IMR-90 (cell line): ENCODE results near the gene TSHZ3. TPM values are rescaled to one million over a fixed set of nuclear protein-coding genes. Genes with fewer than 3 reads are reported as not detected.

Experiments
- ATAC-seq: fragments of 200-7000 bp; cut with Tn5 transposase; 2 replicates; pipeline ENCODE4 v1.9.1; 2020; ENCODE audit warnings: low read depth, mild to moderate bottlenecking, moderate library complexity
- BruUV-seq: library from RNA; stranded (reverse); fragments of 400-500 nt; replicated peaks from 2 replicates; lab custom pipeline; 2021; lab: Mats Ljungman, UMichigan
- CTCF ChIA-PET: fragments of 300-600 bp; formaldehyde crosslinking; extraction: SDS; loops from one replicate; lab custom pipeline; 2021; ENCODE audit warnings: antibody characterized with exemption; lab: Yijun Ruan, JAX
- POLR2A ChIA-PET: fragments of 300-600 bp; sonication (Branson Sonifier 250); formaldehyde crosslinking; loops from one replicate; lab custom pipeline; 2022; ENCODE audit warnings: antibody characterized with exemption; ENCODE audit not compliant: unreplicated experiment; lab: Charles Lee
- DNase-seq: peaks from one replicate; pipeline ENCODE4 v3.0.0; 2013
- H2AFZ ChIP-seq: replicated peaks from 2 replicates; pipeline ENCODE3; 2013; ENCODE audit warnings: low read length, mild to moderate bottlenecking; ENCODE audit not compliant: poor library complexity
- H2AK5ac ChIP-seq: 2 replicates; pipeline ENCODE4 v1.6.1; 2013; ENCODE audit warnings: low read depth, low read length, inconsistent platforms
- H2AK9ac ChIP-seq: replicated peaks from 2 replicates; pipeline ENCODE3; 2013; ENCODE audit warnings: mild to moderate bottlenecking, low read depth, low read length, moderate library complexity; ENCODE audit not compliant: poor library complexity
- H2BK120ac ChIP-seq: 2 replicates; pipeline ENCODE4 v1.6.1; 2013; ENCODE audit warnings: low read depth, low read length, inconsistent platforms
- H2BK15ac ChIP-seq: 3 replicates; pipeline ENCODE4 v1.6.1; 2013; ENCODE audit warnings: low read depth, low read length, inconsistent platforms
- H2BK20ac ChIP-seq: 2 replicates; pipeline ENCODE4 v1.6.1; 2013; ENCODE audit warnings: low read depth, mild to moderate bottlenecking, inconsistent platforms, low read length, moderate library complexity
- H2BK5ac ChIP-seq: 2 replicates; pipeline ENCODE4 v1.6.1; 2013; ENCODE audit warnings: mild to moderate bottlenecking, low read depth, low read length, inconsistent platforms; ENCODE audit not compliant: poor library complexity, severe bottlenecking
- H3K14ac ChIP-seq: replicated peaks from 2 replicates; pipeline ENCODE4 v1.6.1; 2013; ENCODE audit warnings: low read depth, low read length, inconsistent platforms
- H3K18ac ChIP-seq: 2 replicates; pipeline ENCODE4 v1.6.1; 2013; ENCODE audit warnings: low read depth, low read length, control low read depth
- H3K23ac ChIP-seq: 2 replicates; pipeline ENCODE4 v1.6.1; 2013; ENCODE audit warnings: low read depth, low read length, inconsistent platforms
- H3K27ac ChIP-seq: 2 replicates; pipeline ENCODE4 v1.5.1; 2013; ENCODE audit warnings: mild to moderate bottlenecking, control low read depth, low read length; ENCODE audit not compliant: insufficient read depth
- H3K27me3 ChIP-seq: 2 replicates; pipeline ENCODE4 v1.6.1; 2013; ENCODE audit warnings: low read length; ENCODE audit not compliant: control insufficient read depth, insufficient read depth
- H3K36me3 ChIP-seq: 2 replicates; pipeline ENCODE4 v1.6.1; 2013; ENCODE audit warnings: low read length, mixed read lengths; ENCODE audit not compliant: control insufficient read depth, insufficient read depth
- H3K4ac ChIP-seq: 2 replicates; pipeline ENCODE4 v1.6.1; 2013; ENCODE audit warnings: low read depth, low read length, inconsistent platforms
- H3K4me1 ChIP-seq: 2 replicates; pipeline ENCODE4 v1.6.1; 2013; ENCODE audit warnings: low read length, mixed read lengths; ENCODE audit not compliant: control insufficient read depth, insufficient read depth
- H3K4me2 ChIP-seq: 2 replicates; pipeline ENCODE4 v1.6.1; 2013; ENCODE audit warnings: low read depth, mild to moderate bottlenecking, control low read depth, low read length, moderate library complexity
- H3K4me3 ChIP-seq: 2 replicates; pipeline ENCODE4 v1.5.1; 2013; ENCODE audit warnings: low read depth, mild to moderate bottlenecking, control low read depth, low read length, moderate library complexity; ENCODE audit not compliant: insufficient read depth
- H3K56ac ChIP-seq: 2 replicates; pipeline ENCODE4 v1.6.1; 2013; ENCODE audit warnings: low read length, inconsistent platforms; ENCODE audit not compliant: insufficient read depth; ENCODE audit errors: extremely low read depth
- H3K79me1 ChIP-seq, 2 experiments: 2 replicates each; pipeline ENCODE4 v1.6.1; 2013; ENCODE audit warnings: low read length in 2 of 2, inconsistent platforms in 1 of 2, low read depth in 1 of 2
- H3K9ac ChIP-seq: 2 replicates; pipeline ENCODE4 v1.6.1; 2013; ENCODE audit warnings: low read depth, low read length, control low read depth
- H3K9me1 ChIP-seq: 2 replicates; pipeline ENCODE4 v1.6.1; 2013; ENCODE audit warnings: low read length, inconsistent platforms; ENCODE audit not compliant: insufficient read depth
- H3K9me3 ChIP-seq: 2 replicates; pipeline ENCODE4 v1.6.1; 2013; ENCODE audit warnings: low read length; ENCODE audit not compliant: control insufficient read depth, insufficient read depth
- H4K20me1 ChIP-seq: 2 replicates; pipeline ENCODE4 v1.6.1; 2013; ENCODE audit warnings: low read length, inconsistent platforms; ENCODE audit not compliant: insufficient read depth
- H4K5ac ChIP-seq: 2 replicates; pipeline ENCODE4 v1.6.1; 2013; ENCODE audit warnings: mild to moderate bottlenecking, low read depth, low read length, control low read depth
- H4K8ac ChIP-seq, 2 experiments: 2 replicates each; pipeline ENCODE4 v1.6.1; 2013; ENCODE audit warnings: low read depth in 2 of 2, low read length in 2 of 2, control low read depth in 1 of 2, inconsistent platforms in 1 of 2
- H4K91ac ChIP-seq: 2 replicates; pipeline ENCODE4 v1.6.1; 2013; ENCODE audit warnings: low read depth, low read length, inconsistent platforms; ENCODE audit not compliant: insufficient read depth
- BHLHE40 ChIP-seq: fragments of 150-350 bp; IDR thresholded peaks from 2 replicates; pipeline ENCODE4 v1.6.1; 2016; ENCODE audit warnings: mild to moderate bottlenecking, low read depth, low read length
- CEBPB ChIP-seq: IDR thresholded peaks from 2 replicates; pipeline ENCODE4 v1.6.1; 2012; ENCODE audit warnings: low read depth, low read length, improper control_type of control experiment
- CHD1 ChIP-seq: IDR thresholded peaks from 2 replicates; pipeline ENCODE4 v1.6.1; 2012; ENCODE audit warnings: low read depth, low read length, improper control_type of control experiment
- FOS ChIP-seq: fragments of 150-350 bp; IDR thresholded peaks from 2 replicates; pipeline ENCODE4 v1.6.1; 2016; ENCODE audit warnings: low read depth, low read length
- MAFK ChIP-seq: IDR thresholded peaks from 2 replicates; pipeline ENCODE4 v1.6.1; 2012; ENCODE audit warnings: low read depth, low read length, improper control_type of control experiment
- MAZ ChIP-seq: IDR thresholded peaks from 2 replicates; pipeline ENCODE4 v1.6.1; 2012; ENCODE audit warnings: low read depth, mild to moderate bottlenecking, low read length, improper control_type of control experiment, moderate library complexity, borderline replicate concordance
- NFE2L2 ChIP-seq: fragments of 150-350 bp; IDR thresholded peaks from 2 replicates; pipeline ENCODE4 v1.6.1; 2016; ENCODE audit warnings: low read depth, mild to moderate bottlenecking, low read length
- POLR2A ChIP-seq: IDR thresholded peaks from 2 replicates; pipeline ENCODE4 v1.6.1; 2012; ENCODE audit warnings: mild to moderate bottlenecking, low read depth, low read length
- RAD21 ChIP-seq: IDR thresholded peaks from 2 replicates; pipeline ENCODE4 v1.6.1; 2012; ENCODE audit warnings: low read length, improper control_type of control experiment
- RCOR1 ChIP-seq: IDR thresholded peaks from 2 replicates; pipeline ENCODE4 v1.6.1; 2012; ENCODE audit warnings: mild to moderate bottlenecking, low read length, improper control_type of control experiment; ENCODE audit not compliant: insufficient replicate concordance
- RFX5 ChIP-seq: IDR thresholded peaks from 2 replicates; pipeline ENCODE4 v1.8.0; 2012; ENCODE audit warnings: low read depth, mild to moderate bottlenecking, low read length, moderate library complexity
- SMC3 ChIP-seq: fragments of 150-350 bp; IDR thresholded peaks from 2 replicates; pipeline ENCODE4 v1.6.1; 2016; ENCODE audit warnings: low read depth, mild to moderate bottlenecking, antibody characterized with exemption, low read length, moderate library complexity
- USF2 ChIP-seq: fragments of 150-350 bp; IDR thresholded peaks from 2 replicates; pipeline ENCODE4 v1.6.1; 2017; ENCODE audit warnings: mild to moderate bottlenecking, antibody characterized with exemption, low read length, low read depth
- WGBS, 2 experiments: methylation state at CpG; one replicate each; pipeline versions ENCODE4 v1.1.5 to v1.1.7; 2013; ENCODE audit warnings: missing lambda C conversion rate in 2 of 2; ENCODE audit not compliant: insufficient read length in 1 of 2; ENCODE audit errors: extremely low coverage in 2 of 2; 5-methylcytosine and 5-hydroxymethylcytosine counted together
- dilution Hi-C: fragments of 300-500 bp; cut with HindIII; formaldehyde crosslinking; loops from one replicate; pipeline ENCODE4 v1.14.3; 2018; ENCODE audit warnings: low sequenced_read_pairs; ENCODE audit not compliant: unreplicated experiment
- in situ Hi-C: fragments of 300-500 bp; cut with MboI; formaldehyde crosslinking; loops from 3 replicates; pipeline ENCODE4 v1.14.3; 2019; ENCODE audit warnings: low sequenced_read_pairs, inconsistent platforms, mixed read lengths
- intact Hi-C: fragments of 100-400 bp; cut with micrococcal nuclease; formaldehyde crosslinking; loops from 2 replicates; pipeline ENCODE4 v1.10.0; 2022
- polyA plus RNA-seq, 3 experiments: library from polyadenylated mRNA; depleted of rRNA; stranded (reverse); fragments of >200 nt; gene quantifications; 2 replicates each; pipeline ENCODE4 v1.2.3, GENCODE V29; 2012; ENCODE audit warnings: low replicate concordance in 1 of 3
- total RNA-seq: library from RNA; depleted of rRNA; stranded (reverse); fragments of >200 nt; gene quantifications from 2 replicates; pipeline ENCODE4 v1.2.3, GENCODE V29; 2012
- TF ChIP-seq, protein P1 (sequence below): conservative IDR thresholded peaks from 2 replicates; pipeline ENCODE4 v1.5.1; 2012; ENCODE audit warnings: mild to moderate bottlenecking, low read depth, low read length, improper control_type of control experiment

TSHZ3 gene
- total and polyA plus RNA-seq, 2 of the 4 experiments (the other 2 are of a cell fraction) = 8.1 to 13.0 TPM

DNA sequence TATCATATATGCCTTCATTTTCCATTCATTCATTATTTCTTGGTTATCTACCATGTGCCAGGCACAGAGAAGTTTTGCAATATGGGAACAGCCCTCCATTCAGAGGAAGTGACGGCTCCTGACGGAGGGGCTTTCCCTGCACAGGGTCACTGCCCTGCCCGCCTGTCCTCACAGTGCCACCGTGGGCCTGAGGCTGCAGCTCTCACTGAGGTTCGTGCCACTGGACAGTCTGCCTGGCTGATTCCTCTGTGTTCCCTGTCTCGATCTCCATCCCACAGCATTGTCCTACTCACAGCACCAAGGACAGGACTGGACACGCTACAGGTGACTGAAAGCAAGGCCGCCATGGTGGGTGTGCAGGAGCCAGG is 92.7 kb downstream of the TSHZ3 start:
- WGBS, 2 experiments = 96% methylated on average over 6 of the region's 8 CpGs; no CpG with 5 or more reads in 1 of the 2 experiments
- no peak overlapping the region for H2AFZ ChIP-seq
- H3K56ac ChIP-seq = no peak overlapping the region
- TF ChIP-seq RFX5 (no peak), FOS (no peak), BHLHE40 (no peak), MAZ (no peak), POLR2A (no peak), NFE2L2 (no peak), USF2 (no peak), CHD1 (no peak), SMC3 (no peak), CEBPB (no peak), RAD21 (no peak), MAFK (no peak), RCOR1 (no peak)
- TF ChIP-seq, protein P1, sequence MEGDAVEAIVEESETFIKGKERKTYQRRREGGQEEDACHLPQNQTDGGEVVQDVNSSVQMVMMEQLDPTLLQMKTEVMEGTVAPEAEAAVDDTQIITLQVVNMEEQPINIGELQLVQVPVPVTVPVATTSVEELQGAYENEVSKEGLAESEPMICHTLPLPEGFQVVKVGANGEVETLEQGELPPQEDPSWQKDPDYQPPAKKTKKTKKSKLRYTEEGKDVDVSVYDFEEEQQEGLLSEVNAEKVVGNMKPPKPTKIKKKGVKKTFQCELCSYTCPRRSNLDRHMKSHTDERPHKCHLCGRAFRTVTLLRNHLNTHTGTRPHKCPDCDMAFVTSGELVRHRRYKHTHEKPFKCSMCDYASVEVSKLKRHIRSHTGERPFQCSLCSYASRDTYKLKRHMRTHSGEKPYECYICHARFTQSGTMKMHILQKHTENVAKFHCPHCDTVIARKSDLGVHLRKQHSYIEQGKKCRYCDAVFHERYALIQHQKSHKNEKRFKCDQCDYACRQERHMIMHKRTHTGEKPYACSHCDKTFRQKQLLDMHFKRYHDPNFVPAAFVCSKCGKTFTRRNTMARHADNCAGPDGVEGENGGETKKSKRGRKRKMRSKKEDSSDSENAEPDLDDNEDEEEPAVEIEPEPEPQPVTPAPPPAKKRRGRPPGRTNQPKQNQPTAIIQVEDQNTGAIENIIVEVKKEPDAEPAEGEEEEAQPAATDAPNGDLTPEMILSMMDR = no peak
- no peak overlapping the region for H2BK120ac ChIP-seq
- peak overlapping the region; percentile 34 for H2AK9ac ChIP-seq
- H3K23ac ChIP-seq = no peak overlapping the region
- H3K14ac ChIP-seq = no peak overlapping the region
- H3K36me3 ChIP-seq = no peaks in the 10 kb centered on the region
- ChIA-PET CTCF (no interaction called here), POLR2A (no interaction called here)
- H4K20me1 ChIP-seq = no peaks in the 10 kb centered on the region
- no peak overlapping the region for H4K8ac ChIP-seq
- BruUV-seq = no TSS peak
- no peak overlapping the region for H4K91ac ChIP-seq
- no peaks in the 10 kb centered on the region for H3K27me3 ChIP-seq
- peaks cover 12% of the 10 kb centered on the region; the same call in 1 of the 2 replicates for H3K4me1 ChIP-seq
- no peaks in the 10 kb centered on the region for H3K9me3 ChIP-seq
- dilution Hi-C loops (no loop called here), in situ Hi-C loops (no loop called here), intact Hi-C loops (no loop called here)
- no peak overlapping the region for H2BK20ac ChIP-seq
- no peak for ATAC-seq
- H2AK5ac ChIP-seq = no peak overlapping the region
- no peak overlapping the region for H3K4me3 ChIP-seq
- H3K4ac ChIP-seq = no peak overlapping the region
- H3K4me2 ChIP-seq = no peak overlapping the region
- H2BK15ac ChIP-seq = no peak overlapping the region
- H3K18ac ChIP-seq = no peak overlapping the region
- no peaks in the 10 kb centered on the region for H3K79me1 ChIP-seq
- H3K27ac ChIP-seq = no peak overlapping the region
- no peak overlapping the region for H3K9ac ChIP-seq
- no peak overlapping the region for H4K5ac ChIP-seq
- H2BK5ac ChIP-seq = no peak overlapping the region
- peaks cover 12% of the 10 kb centered on the region; the same call in 1 of the 2 replicates for H3K9me1 ChIP-seq
- no peak for DNase-seq
